Testis (tissue), 3 donors: ENCODE data around the gene PLCB1. TPM values are rescaled to one million over a fixed set of nuclear protein-coding genes. Genes with fewer than 3 reads are reported as not detected.

Source experiments
- DNase-seq: peaks from one replicate; pipeline ENCODE4 v3.0.0-alpha.2; 2019
- H3K27ac ChIP-seq, 2 donors: fragments of 200-600 bp; sonication (generic); one replicate each; pipeline ENCODE4 v1.5.1; 2019
- H3K27me3 ChIP-seq: fragments of 200-600 bp; sonication (generic); one replicate; pipeline ENCODE4 v1.5.1; 2019
- H3K36me3 ChIP-seq: fragments of 200-600 bp; sonication (generic); one replicate; pipeline ENCODE4 v1.5.1; 2017; ENCODE audit warnings: low read depth; ENCODE audit errors: missing control alignments
- H3K4me1 ChIP-seq: fragments of 200-600 bp; sonication (generic); one replicate; pipeline ENCODE4 v1.5.1; 2019
- H3K4me3 ChIP-seq, 2 donors: fragments of 200-600 bp; sonication (generic); one replicate each; pipeline ENCODE4 v1.5.1; 2017 to 2019
- H3K9me3 ChIP-seq: fragments of 200-600 bp; sonication (generic); one replicate; pipeline ENCODE4 v1.5.1; 2017
- CTCF ChIP-seq, 3 experiments: fragments of 450-650 bp in 2 of 3; fragments of 200-600 bp in 1 of 3; sonication (generic) in 1 of 3; IDR thresholded peaks; one replicate each; pipeline ENCODE4 v1.5.1; 2016 to 2019; ENCODE audit warnings: antibody characterized with exemption in 3 of 3, mild to moderate bottlenecking in 2 of 3, moderate library complexity in 1 of 3
- POLR2A ChIP-seq: fragments of 450-650 bp; IDR thresholded peaks from one replicate; pipeline ENCODE4 v1.6.1; 2017; ENCODE audit warnings: antibody characterized with exemption, mild to moderate bottlenecking, moderate library complexity
- WGBS, 2 donors: methylation state at CpG; one replicate each; pipeline ENCODE4 v1.1.5; 2018; 5-methylcytosine and 5-hydroxymethylcytosine counted together
- intact Hi-C: fragments of 100-400 bp; cut with DNase I; formaldehyde crosslinking; loops from one replicate; pipeline ENCODE4 v1.15.1; 2023; ENCODE audit warnings: low total_unique reads
- polyA plus RNA-seq: library from polyadenylated mRNA; stranded (reverse); fragments of 350-450 nt; fragmentation: Illumina TruSeq; extraction: RNeasy Lipid Tissue Mini Kit (QIAGEN cat#74804); gene quantifications from one replicate; pipeline ENCODE4 v1.2.3, GENCODE V29; 2014; ENCODE audit warnings: low read depth, low replicate concordance; ENCODE audit not compliant: insufficient read depth
- total RNA-seq, 2 donors: library from RNA; depleted of rRNA; stranded (reverse); fragments of >200 nt; gene quantifications; one replicate each; pipeline ENCODE4 v1.2.3, GENCODE V29; 2016

Gene PLCB1
- total and polyA plus RNA-seq, 3 donors from 2014 or later = 3.1 to 9.8 (median 8.2) TPM

DNA sequence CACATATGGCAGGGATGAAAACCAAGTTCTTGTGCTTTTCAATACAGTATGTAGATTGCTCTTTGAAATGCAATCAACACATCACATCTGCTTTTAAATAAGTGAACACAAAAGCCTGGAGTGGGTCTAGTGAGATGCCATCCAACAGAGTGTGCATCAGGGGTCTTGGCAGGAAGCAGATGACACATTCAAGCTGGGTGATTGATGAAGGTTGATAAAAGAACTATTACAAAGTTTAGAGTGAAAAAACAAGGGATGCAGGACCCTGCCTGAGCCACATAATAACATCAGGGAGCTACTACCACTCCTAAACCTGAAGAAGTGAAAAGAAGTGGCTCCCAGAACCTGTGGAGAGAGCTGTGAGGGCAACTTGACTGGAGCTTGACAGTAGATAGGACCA lies 16.6 kb upstream of the PLCB1 start:
- no peaks in the 10 kb centered on the region for H3K9me3 ChIP-seq
- intact Hi-C loops = no loop called here
- DNase-seq = no peak
- no peaks in the 10 kb centered on the region for H3K27me3 ChIP-seq
- TF ChIP-seq CTCF (IDR thresholded peaks at IDR 0.05) (no peak), POLR2A (no peak)
- no peaks in the 10 kb centered on the region for H3K4me1 ChIP-seq
- H3K4me3 ChIP-seq = no peak overlapping the region
- no peaks in the 10 kb centered on the region for H3K36me3 ChIP-seq
- no peak overlapping the region for H3K27ac ChIP-seq

DNA sequence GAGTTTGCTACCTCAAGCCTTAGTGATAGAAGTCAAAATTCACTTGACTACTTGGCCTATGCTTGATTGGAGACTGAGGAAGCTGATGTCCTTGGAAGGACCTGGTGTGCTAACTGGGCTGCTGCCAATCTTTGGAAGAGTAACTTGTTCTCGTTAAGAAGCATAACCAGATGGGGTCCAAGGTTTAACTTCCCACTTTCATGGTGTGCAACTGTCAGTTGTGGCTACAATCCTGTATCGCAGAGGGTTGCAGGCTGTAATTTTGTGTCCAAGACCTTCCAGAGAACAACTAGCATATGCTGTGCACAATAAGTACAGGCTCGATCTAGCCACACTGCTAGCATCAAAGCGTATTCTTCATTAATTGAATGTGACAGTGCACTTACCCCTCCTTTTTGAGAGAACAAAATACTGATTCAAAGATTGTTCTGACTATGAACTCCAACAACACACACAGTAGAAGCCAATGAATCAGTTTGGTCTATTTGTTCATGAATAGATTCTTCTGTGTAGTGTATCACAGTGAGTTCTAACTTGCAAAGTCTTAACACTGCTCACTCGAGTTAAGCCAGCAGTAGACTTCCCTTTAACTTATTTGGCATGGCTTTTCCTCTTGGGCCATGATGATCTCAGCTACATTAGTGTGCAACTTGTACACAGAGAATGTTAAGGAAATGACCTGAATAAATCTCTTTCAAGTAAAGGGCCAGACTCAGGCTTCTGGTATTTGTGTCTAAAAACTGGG lies 15.8 kb upstream of the PLCB1 start:
- no peak for DNase-seq
- Histone ChIP-seq H3K4me1 (no peaks in the 10 kb centered on the region), H3K9me3 (no peaks in the 10 kb centered on the region), H3K4me3 (no peak overlapping the region), H3K27me3 (no peaks in the 10 kb centered on the region), H3K27ac (no peak overlapping the region), H3K36me3 (no peaks in the 10 kb centered on the region)
- intact Hi-C loops = no loop called here
- TF ChIP-seq POLR2A = no peak
- no peak for TF ChIP-seq CTCF (IDR thresholded peaks at IDR 0.05)
- WGBS, 2 donors = 44 to 54% methylated on average over 5 of the region's 5 CpGs

- no peaks in the 10 kb centered on the region for H3K9me3 ChIP-seq
- H3K27me3 ChIP-seq = no peaks in the 10 kb centered on the region
- H3K4me1 ChIP-seq = no peaks in the 10 kb centered on the region
- no peak overlapping the region for H3K27ac ChIP-seq
- WGBS, 2 donors = 91 to 92% methylated on average over 3 of the region's 3 CpGs
- no peak for DNase-seq
- intact Hi-C loops = no loop called here
- no peak overlapping the region for H3K4me3 ChIP-seq
- no peak for TF ChIP-seq CTCF (IDR thresholded peaks at IDR 0.05)
- TF ChIP-seq POLR2A = no peak
- no peaks in the 10 kb centered on the region for H3K36me3 ChIP-seq
Measured at GRCh38 chr20:8117636-8118035, 14.4 kb upstream of the PLCB1 start.

GRCh38 chr20:8118039-8118438 lies 14.0 kb upstream of the PLCB1 start:
- Histone ChIP-seq H3K9me3 (no peaks in the 10 kb centered on the region), H3K4me1 (no peaks in the 10 kb centered on the region), H3K27ac (no peak overlapping the region), H3K4me3 (no peak overlapping the region), H3K27me3 (no peaks in the 10 kb centered on the region), H3K36me3 (no peaks in the 10 kb centered on the region)
- 60 to 83% methylated on average over 1 of the region's 1 CpG for WGBS, 2 donors
- no peak for DNase-seq
- intact Hi-C loops = no loop called here
- no peak for TF ChIP-seq CTCF (IDR thresholded peaks at IDR 0.05)
- TF ChIP-seq POLR2A = no peak

- H3K9me3 ChIP-seq = no peaks in the 10 kb centered on the region
- H3K36me3 ChIP-seq = no peaks in the 10 kb centered on the region
- H3K27me3 ChIP-seq = no peaks in the 10 kb centered on the region
- H3K27ac ChIP-seq = no peak overlapping the region
- H3K4me3 ChIP-seq = no peak overlapping the region
- TF ChIP-seq POLR2A (no peak), CTCF (IDR thresholded peaks at IDR 0.05) (no peak)
- H3K4me1 ChIP-seq = no peaks in the 10 kb centered on the region
- no peak for DNase-seq
- 61 to 70% methylated on average over 1 of the region's 1 CpG for WGBS, 2 donors
- intact Hi-C loops = no loop called here
Measured at GRCh38 chr20:8118760-8119159, 13.3 kb upstream of the PLCB1 start.
